Putamen (tissue), 1 donor: Measurements from ENCODE around the gene OR4C3.
"Not testable (repeated sequence)": the region's sequence is repeated elsewhere in the genome, so short reads cannot be mapped to it uniquely, and the experiment has no call there.

ENCODE experiments used
- DNase-seq: peaks from one replicate; pipeline ENCODE4 v3.0.0-alpha.2; 2016; ENCODE audit warnings: low spot score

Gene OR4C3

DNA sequence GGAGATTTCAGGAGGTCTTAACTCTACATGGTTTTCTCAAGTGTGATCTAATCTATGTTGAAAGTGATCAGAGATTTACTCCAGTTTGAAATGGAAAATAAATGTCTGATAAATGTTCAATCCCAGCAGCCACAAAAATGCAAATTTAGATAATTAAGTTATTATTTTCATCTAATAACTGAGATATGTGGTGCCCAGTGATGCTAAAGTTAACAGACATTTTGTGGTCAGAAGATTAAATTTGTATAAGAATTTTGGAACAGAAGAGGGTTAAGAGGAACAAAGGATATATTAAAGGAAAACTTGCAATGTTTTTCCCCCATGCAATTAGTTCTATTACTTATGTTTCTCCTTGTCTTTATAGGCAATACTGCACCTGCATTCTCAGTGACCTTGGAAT, at the start of gene OR4C3:
Gene OR4C3, plus strand, starts transcription at position 301 of the 400 bp plus-strand sequence. CDS start 102 bp downstream, outside the sequence.
- DNase-seq = not testable (repeated sequence)

DNA sequence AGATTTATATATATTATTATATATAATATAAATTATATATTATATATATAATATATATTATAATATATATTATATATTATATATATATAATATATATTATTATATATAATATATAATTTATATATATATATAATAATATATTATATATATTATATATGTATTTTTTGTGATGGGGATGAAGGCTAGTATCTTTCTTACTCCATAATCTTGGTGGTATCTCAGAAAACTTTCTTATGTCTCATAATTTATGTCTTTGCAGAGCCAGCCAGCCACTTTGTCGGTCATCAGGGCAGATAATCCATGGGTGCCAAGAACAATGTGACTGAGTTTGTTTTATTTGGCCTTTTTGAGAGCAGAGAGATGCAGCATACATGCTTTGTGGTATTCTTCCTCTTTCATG, 18.8 kb upstream of the OR4C3 start, which contains the start of gene OR4S1:
Gene OR4S1, plus strand, starts transcription at position 301 of the 400 bp plus-strand sequence. Its CDS starts 0 bp downstream, at position 301.
- no peak for DNase-seq

- peak; percentile 59 for DNase-seq
Observed at GRCh38 chr11:48307760-48308386, 16.8 kb upstream of the OR4C3 start.

DNA sequence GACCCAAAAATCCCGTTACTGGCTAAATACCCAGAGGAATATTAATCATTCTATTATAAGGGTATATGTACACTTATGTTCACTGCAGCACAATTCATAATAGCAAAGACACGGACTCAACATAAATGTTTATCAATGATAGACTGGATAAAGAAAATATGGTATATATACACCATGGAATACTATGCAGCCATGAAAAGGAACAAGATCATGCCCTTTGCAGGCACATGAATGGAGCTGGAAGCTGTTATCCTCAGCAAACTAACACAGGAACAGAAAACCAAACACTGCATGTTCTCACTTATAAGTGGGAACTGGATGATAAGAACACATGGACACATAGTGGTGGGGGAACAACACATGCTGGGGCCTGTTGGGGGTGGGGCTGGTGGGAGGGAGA, 11.1 kb upstream of the OR4C3 start:
- DNase-seq = not testable (repeated sequence)

DNA sequence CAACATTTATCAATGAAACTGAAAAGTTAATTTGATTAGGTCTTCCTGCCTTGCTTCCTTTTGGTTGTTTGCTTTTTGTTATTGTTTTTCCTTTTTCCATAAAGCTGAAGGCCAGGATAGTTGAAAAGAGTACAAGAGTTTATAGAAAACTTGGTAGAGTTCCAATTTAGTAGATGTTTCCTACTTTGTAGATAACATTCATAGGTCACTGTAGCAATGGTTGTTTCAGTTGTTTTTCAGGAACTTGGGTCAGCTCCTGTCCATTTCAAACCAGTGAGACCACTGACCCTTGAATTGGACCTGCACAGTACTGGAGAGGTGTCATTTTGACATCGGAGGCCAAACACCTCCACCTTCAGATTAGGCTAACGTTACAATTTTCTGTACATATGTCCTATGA, 4.9 kb upstream of the OR4C3 start:
- not testable (repeated sequence) for DNase-seq

GRCh38 chr11:48341466-48341865, 16.7 kb downstream of the OR4C3 start:
- DNase-seq = no peak

- not testable (repeated sequence) for DNase-seq
Observed at GRCh38 chr11:48342505-48342904, 17.8 kb downstream of the OR4C3 start.

- DNase-seq = not testable (repeated sequence)
Observed at GRCh38 chr11:48346286-48346685, 21.6 kb downstream of the OR4C3 start.

GRCh38 chr11:48354013-48354412, 29.3 kb downstream of the OR4C3 start:
- DNase-seq = no peak

DNA sequence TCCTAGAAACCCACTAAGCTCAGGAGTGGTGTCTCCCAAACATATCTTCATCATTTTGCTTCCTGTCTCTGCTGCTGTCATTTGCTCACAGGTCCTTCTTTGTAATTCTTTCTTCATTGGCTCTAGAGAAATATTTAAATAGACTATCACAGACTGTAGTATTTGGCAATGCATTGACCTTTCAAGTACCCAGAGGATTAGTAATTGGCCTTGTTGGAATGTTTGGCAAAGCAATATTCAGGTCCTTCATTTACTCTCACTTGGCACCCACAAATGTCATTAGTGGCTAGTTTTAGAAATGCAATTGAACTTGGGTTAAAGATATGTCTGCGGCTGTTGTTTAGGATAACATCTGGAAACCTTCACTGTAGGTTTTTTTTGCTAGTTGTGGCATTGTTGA, 30.0 kb downstream of the OR4C3 start:
- no peak for DNase-seq

DNA sequence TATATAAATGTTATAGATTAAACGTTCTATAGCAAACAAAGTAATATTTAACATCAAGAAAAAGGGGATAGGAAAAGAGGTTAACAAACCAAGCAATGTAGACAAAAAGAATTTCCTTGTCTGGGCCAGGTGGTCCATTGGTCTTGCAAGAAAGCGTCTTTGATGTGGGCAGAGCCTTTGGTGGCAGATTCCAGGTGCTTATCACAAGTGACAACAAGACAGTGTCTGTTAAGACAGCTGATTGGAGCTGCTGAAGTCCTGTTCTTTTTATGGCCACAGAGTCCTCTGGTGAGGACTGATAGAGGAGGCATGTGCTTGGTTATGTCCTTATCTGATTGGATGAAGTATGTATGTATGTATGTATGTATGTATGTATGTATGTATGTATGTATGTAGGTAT, 36.6 kb downstream of the OR4C3 start:
- not testable (repeated sequence) for DNase-seq

DNA sequence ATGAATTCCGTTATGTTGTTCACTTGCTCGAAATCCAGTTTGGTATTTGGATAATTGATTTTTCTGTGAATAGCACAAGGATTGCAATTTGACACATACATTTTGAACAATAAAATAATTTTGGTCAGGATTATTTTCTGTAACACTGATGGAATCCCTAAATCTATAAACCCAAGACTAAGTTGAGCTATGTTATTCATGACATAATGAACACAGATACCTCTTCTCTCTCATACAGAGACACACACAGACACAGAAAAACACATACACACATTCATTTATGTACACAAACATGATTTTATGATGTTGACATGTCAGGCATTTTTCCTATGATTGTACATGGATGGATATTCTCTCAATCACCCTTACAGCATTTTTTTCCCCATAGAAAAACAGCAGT, 41.6 kb downstream of the OR4C3 start, which contains the start of gene OR4C5:
Gene OR4C5, minus strand, starts transcription at position 101 of the 400 bp plus-strand sequence. Its CDS starts 0 bp downstream, at position 101.
- DNase-seq = no peak
